ENCODE data around the gene PLEK. TPM values are rescaled to one million over a fixed set of nuclear protein-coding genes. Genes with fewer than 3 reads are reported as not detected.

Gene PLEK
- total RNA-seq, 4 donors from 2014 or later: 3.0 to 5.2 (median 4.6) TPM; not detected in 1

GRCh38 chr2:68319398-68320117 lies 45.5 kb upstream of the PLEK start, which contains the start of gene CNRIP1:
Gene CNRIP1, minus strand, starts transcription at chr2:68319949. Its CDS starts 549 bp downstream, at chr2:68319400.
- 11% methylated on average over 64 of the region's 64 CpGs; no CpG with 5 or more reads in 1 of the 2 donors for WGBS, 2 donors (ENCODE audit: low coverage in 1 of 2)
- TF ChIP-seq EP300 (IDR thresholded peaks at IDR 0.05; ENCODE audit: low read depth): no peak
- peak; percentile 43 to 74 (median 62) for TF ChIP-seq POLR2AphosphoS5 (IDR thresholded peaks at IDR 0.05)
- TF ChIP-seq POLR2A (IDR thresholded peaks at IDR 0.05): peak; percentile 55
- no peak for TF ChIP-seq CTCF (IDR thresholded peaks at IDR 0.05)

GRCh38 chr2:68320118-68320641 lies 44.9 kb upstream of the PLEK start:
- H3K27me3 ChIP-seq: peaks cover 21% of the 10 kb centered on the region
- H3K27ac ChIP-seq: peak overlapping the region; percentile 80 to 91 (median 84)
- H3K4me3 ChIP-seq: peak overlapping the region; percentile 50 to 70 (median 54)
- DNase-seq: no peak
- TF ChIP-seq CTCF (IDR thresholded peaks at IDR 0.05): no peak
- no peak for TF ChIP-seq POLR2A (IDR thresholded peaks at IDR 0.05)
- TF ChIP-seq EP300 (IDR thresholded peaks at IDR 0.05; ENCODE audit: low read depth): no peak
- no peak for TF ChIP-seq POLR2AphosphoS5 (IDR thresholded peaks at IDR 0.05)
- no peaks in the 10 kb centered on the region for H3K36me3 ChIP-seq
- WGBS, 2 donors (ENCODE audit: low coverage in 1 of 2): 9 to 12% methylated on average over 7 to 11 of the region's 11 CpGs
- in situ Hi-C loops (cut with MboI; ENCODE audit: low pct_ligation_motif_present in 1 of 4, low pct_unique_long_range_greater_than_20kb in 1 of 4, low sequenced_read_pairs in 3 of 4): no loop called here
- intact Hi-C loops (cut with DNase I; ENCODE audit: low total_unique reads): no loop called here
- peaks cover 0 to 9% (median 3%) of the 10 kb centered on the region in 4 donors for H3K4me1 ChIP-seq
- H3K9me3 ChIP-seq: no peaks in the 10 kb centered on the region

More at GRCh38 chr2:68319398-68320117, 45.5 kb upstream of the PLEK start, which contains the start of gene CNRIP1:
- Histone ChIP-seq H3K9me3 (no peaks in the 10 kb centered on the region), H3K27ac (peak within 1 kb of the TSS; percentile 80 to 91 (median 84)), H3K4me1 (peaks cover 0 to 9% (median 3%) of the 10 kb centered on the region in 4 donors), H3K4me3 (peak within 1 kb of the TSS; percentile 50 to 70 (median 54)), H3K36me3 (no peaks in the 10 kb centered on the region), H3K27me3 (peaks cover 21% of the 10 kb centered on the region)
- in situ Hi-C loops (cut with MboI; ENCODE audit: low pct_ligation_motif_present in 1 of 4, low pct_unique_long_range_greater_than_20kb in 1 of 4, low sequenced_read_pairs in 3 of 4) (no loop called here), intact Hi-C loops (cut with DNase I; ENCODE audit: low total_unique reads) (no loop called here)
- peak; percentile 46 for DNase-seq

DNA sequence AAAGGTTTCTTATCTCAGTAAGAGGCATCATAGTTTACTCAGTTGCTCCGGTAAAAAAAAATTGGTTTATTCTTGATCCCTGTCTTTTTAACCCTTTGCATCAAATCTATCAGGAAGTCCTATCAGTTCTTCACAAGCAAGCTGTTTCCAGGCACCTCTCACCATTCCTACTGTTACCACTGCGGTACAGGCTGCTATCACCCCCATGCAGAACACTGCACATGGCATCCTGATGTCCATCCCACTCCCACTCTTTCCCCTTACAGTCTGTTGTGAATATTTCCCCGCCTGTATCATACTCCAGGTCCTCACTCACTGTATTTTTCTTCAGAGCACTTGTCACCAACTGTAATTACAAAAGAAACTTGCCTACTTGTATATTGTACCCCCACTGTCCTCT lies 40.0 kb upstream of the PLEK start:
- Histone ChIP-seq H3K4me3 (no peak overlapping the region), H3K36me3 (no peaks in the 10 kb centered on the region), H3K4me1 (peaks cover 0 to 3% (median 0%) of the 10 kb centered on the region in 4 donors), H3K9me3 (no peaks in the 10 kb centered on the region), H3K27me3 (peaks cover 3% of the 10 kb centered on the region), H3K27ac (no peak overlapping the region)
- intact Hi-C loops (cut with DNase I; ENCODE audit: low total_unique reads): no loop called here
- 72 to 86% methylated on average over 2 to 3 of the region's 3 CpGs for WGBS, 2 donors (ENCODE audit: low coverage in 1 of 2)
- TF ChIP-seq EP300 (IDR thresholded peaks at IDR 0.05; ENCODE audit: low read depth) (no peak), POLR2AphosphoS5 (IDR thresholded peaks at IDR 0.05) (no peak), CTCF (IDR thresholded peaks at IDR 0.05) (no peak), POLR2A (IDR thresholded peaks at IDR 0.05) (no peak)
- in situ Hi-C loops (cut with MboI; ENCODE audit: low pct_ligation_motif_present in 1 of 4, low pct_unique_long_range_greater_than_20kb in 1 of 4, low sequenced_read_pairs in 3 of 4): no loop called here
- no peak for DNase-seq

- H3K9me3 ChIP-seq: no peaks in the 10 kb centered on the region
- no peak overlapping the region for H3K27ac ChIP-seq
- no peaks in the 10 kb centered on the region for H3K4me1 ChIP-seq
- in situ Hi-C loops (cut with MboI; ENCODE audit: low pct_ligation_motif_present in 1 of 4, low pct_unique_long_range_greater_than_20kb in 1 of 4, low sequenced_read_pairs in 3 of 4): no loop called here
- TF ChIP-seq POLR2AphosphoS5 (IDR thresholded peaks at IDR 0.05) (no peak), EP300 (IDR thresholded peaks at IDR 0.05; ENCODE audit: low read depth) (no peak), POLR2A (IDR thresholded peaks at IDR 0.05) (no peak), CTCF (IDR thresholded peaks at IDR 0.05) (no peak)
- H3K36me3 ChIP-seq: no peaks in the 10 kb centered on the region
- DNase-seq: no peak
- peaks cover 5% of the 10 kb centered on the region for H3K27me3 ChIP-seq
- H3K4me3 ChIP-seq: no peak overlapping the region
- intact Hi-C loops (cut with DNase I; ENCODE audit: low total_unique reads): no loop called here
- WGBS, 2 donors (ENCODE audit: low coverage in 1 of 2): 75 to 100% methylated on average over 1 to 5 of the region's 5 CpGs
Measured at GRCh38 chr2:68328901-68329300, 36.2 kb upstream of the PLEK start.

Measured in transverse colon (tissue), 4 donors.